SK-N-SH treated with all-trans-retinoic acid at 6 μM for 48 hours (cell line): ENCODE data around the gene KIAA1217.

ENCODE experiments used
- ATAC-seq: fragments of 200-7000 bp; cut with Tn5 transposase; 3 replicates; pipeline ENCODE4 v1.9.1; 2020; ENCODE audit warnings: mild to moderate bottlenecking, moderate library complexity
- ARNTL ChIP-seq: fragments of 450-650 bp; formaldehyde crosslinking; IDR thresholded peaks from 2 replicates; pipeline ENCODE4 v1.5.0; 2020; ENCODE audit warnings: low read depth, mild to moderate bottlenecking, moderate library complexity, borderline replicate concordance
- BACH2 ChIP-seq: fragments of 250-450 bp; sonication (Bioruptor Pico); IDR thresholded peaks from 2 replicates; pipeline ENCODE4 v1.9.0; 2021; ENCODE audit warnings: mild to moderate bottlenecking, borderline replicate concordance
- CREB5 ChIP-seq: fragments of 250-450 bp; sonication (Bioruptor Pico); IDR thresholded peaks from 2 replicates; pipeline ENCODE4 v1.5.1; 2020; ENCODE audit warnings: low read depth, mild to moderate bottlenecking, moderate library complexity
- CSDC2 ChIP-seq: fragments of 250-450 bp; sonication (Bioruptor Pico); IDR thresholded peaks from 2 replicates; pipeline ENCODE4 v1.5.0; 2020; ENCODE audit warnings: mild to moderate bottlenecking, moderate library complexity
- CSRNP3 ChIP-seq: fragments of 250-450 bp; sonication (Bioruptor Pico); IDR thresholded peaks from 2 replicates; pipeline ENCODE4 v1.5.1; 2021; ENCODE audit warnings: mild to moderate bottlenecking, moderate library complexity
- ESRRG ChIP-seq: fragments of 250-450 bp; sonication (Bioruptor Pico); IDR thresholded peaks from 2 replicates; pipeline ENCODE4 v1.6.1; 2021; ENCODE audit warnings: mild to moderate bottlenecking
- GLIS3 ChIP-seq: fragments of 250-450 bp; sonication (Bioruptor Pico); IDR thresholded peaks from 2 replicates; pipeline ENCODE4 v1.5.0; 2020; ENCODE audit warnings: mild to moderate bottlenecking, moderate library complexity
- ISL1 ChIP-seq: fragments of 250-450 bp; sonication (Bioruptor Pico); IDR thresholded peaks from 2 replicates; pipeline ENCODE4 v2.1.2; 2022; ENCODE audit warnings: mild to moderate bottlenecking, moderate library complexity
- OSR1 ChIP-seq: fragments of 250-450 bp; sonication (Bioruptor Pico); IDR thresholded peaks from 2 replicates; pipeline ENCODE4 v1.8.0; 2022; ENCODE audit warnings: moderate library complexity, mild to moderate bottlenecking, inconsistent platforms
- PATZ1 ChIP-seq: fragments of 250-450 bp; sonication (Bioruptor Pico); IDR thresholded peaks from 2 replicates; pipeline ENCODE4 v1.8.0; 2020; ENCODE audit warnings: mild to moderate bottlenecking, moderate library complexity, borderline replicate concordance
- POU6F1 ChIP-seq: fragments of 250-450 bp; sonication (Bioruptor Pico); IDR thresholded peaks from 2 replicates; pipeline ENCODE4 v1.8.0; 2021; ENCODE audit warnings: low read depth, mild to moderate bottlenecking, moderate library complexity, borderline replicate concordance
- PPARA ChIP-seq: fragments of 250-450 bp; sonication (Bioruptor Pico); IDR thresholded peaks from 2 replicates; pipeline ENCODE4 v1.5.0; 2020; ENCODE audit warnings: mild to moderate bottlenecking, borderline replicate concordance
- SNAI2 ChIP-seq: fragments of 250-450 bp; sonication (Bioruptor Pico); IDR thresholded peaks from 2 replicates; pipeline ENCODE4 v1.5.0; 2020; ENCODE audit warnings: mild to moderate bottlenecking, moderate library complexity
- TCF4 ChIP-seq: fragments of 250-450 bp; sonication (Bioruptor Pico); IDR thresholded peaks from 2 replicates; pipeline ENCODE4 v1.8.0; 2021; ENCODE audit warnings: mild to moderate bottlenecking, moderate library complexity, borderline replicate concordance
- TOX ChIP-seq: fragments of 250-450 bp; sonication (Bioruptor Pico); IDR thresholded peaks from 2 replicates; pipeline ENCODE4 v1.8.0; 2021; ENCODE audit warnings: mild to moderate bottlenecking, moderate library complexity, borderline replicate concordance
- TSHZ2 ChIP-seq: fragments of 250-450 bp; sonication (Bioruptor Pico); IDR thresholded peaks from 2 replicates; pipeline ENCODE4 v1.5.0; 2020; ENCODE audit warnings: mild to moderate bottlenecking, moderate library complexity
- ZC3H10 ChIP-seq: fragments of 250-450 bp; sonication (Bioruptor Pico); IDR thresholded peaks from 2 replicates; pipeline ENCODE4 v1.5.1; 2021; ENCODE audit warnings: mild to moderate bottlenecking, moderate library complexity
- ZFP30 ChIP-seq: fragments of 450-650 bp; formaldehyde crosslinking; IDR thresholded peaks from 2 replicates; pipeline ENCODE4 v1.5.0; 2022; ENCODE audit warnings: mild to moderate bottlenecking, moderate library complexity
- ZNF565 ChIP-seq: fragments of 450-650 bp; formaldehyde crosslinking; conservative IDR thresholded peaks from 2 replicates; pipeline ENCODE4 v1.5.0; 2020; ENCODE audit warnings: low read depth, mild to moderate bottlenecking, moderate library complexity
- ZNF70 ChIP-seq: fragments of 450-650 bp; formaldehyde crosslinking; IDR thresholded peaks from 2 replicates; pipeline ENCODE4 v1.5.0; 2020; ENCODE audit warnings: mild to moderate bottlenecking, moderate library complexity
- ZNF8 ChIP-seq: fragments of 450-650 bp; formaldehyde crosslinking; IDR thresholded peaks from 2 replicates; pipeline ENCODE4 v1.5.0; 2020; ENCODE audit warnings: mild to moderate bottlenecking, moderate library complexity

The KIAA1217 gene

GRCh38 chr10:24339387-24339786, 130.4 kb downstream of the KIAA1217 start (continued):
- TF ChIP-seq PATZ1 (CRISPR knock-in tag) (no peak), OSR1 (CRISPR knock-in tag) (no peak), ZNF565 (CRISPR knock-in tag) (no peak), TOX (CRISPR knock-in tag) (no peak), ZNF70 (CRISPR knock-in tag) (no peak)

- TF ChIP-seq ZC3H10: no peak
- no peak for TF ChIP-seq TOX (CRISPR knock-in tag)
- TF ChIP-seq POU6F1 (CRISPR knock-in tag): no peak
- no peak for TF ChIP-seq TSHZ2 (CRISPR knock-in tag)
- no peak for TF ChIP-seq ZFP30 (CRISPR knock-in tag)
- ATAC-seq: no peak
These were observed 131.5 kb downstream of the KIAA1217 start for GRCh38 chr10:24340446-24340845.

- TF ChIP-seq ESRRG (CRISPR knock-in tag): no peak
- no peak for TF ChIP-seq POU6F1 (CRISPR knock-in tag)
- no peak for TF ChIP-seq TOX (CRISPR knock-in tag)
- TF ChIP-seq PPARA: no peak
- TF ChIP-seq ZNF8 (CRISPR knock-in tag): no peak
- no peak for TF ChIP-seq CREB5 (CRISPR knock-in tag)
- no peak for TF ChIP-seq ARNTL (CRISPR knock-in tag)
- no peak for TF ChIP-seq TCF4 (CRISPR knock-in tag)
- no peak for ATAC-seq
These were observed 131.9 kb downstream of the KIAA1217 start for GRCh38 chr10:24340883-24341282.

GRCh38 chr10:24341371-24341770, 132.4 kb downstream of the KIAA1217 start:
- TF ChIP-seq PATZ1 (CRISPR knock-in tag) (no peak), OSR1 (CRISPR knock-in tag) (no peak), CSDC2 (no peak), ESRRG (CRISPR knock-in tag) (no peak), ZNF70 (CRISPR knock-in tag) (no peak), ISL1 (CRISPR knock-in tag) (no peak), PPARA (no peak), TOX (CRISPR knock-in tag) (no peak), CSRNP3 (CRISPR knock-in tag) (no peak), BACH2 (CRISPR knock-in tag) (no peak), SNAI2 (no peak), ZNF8 (CRISPR knock-in tag) (no peak), ZNF565 (CRISPR knock-in tag) (no peak), ZC3H10 (no peak), GLIS3 (no peak), ARNTL (CRISPR knock-in tag) (no peak), ZFP30 (CRISPR knock-in tag) (no peak), TCF4 (CRISPR knock-in tag) (no peak)
- ATAC-seq: no peak
